Activated B cell treated with CpG ODN at 0.5 μM for 24 hours (primary cell): ENCODE data around the gene PVALB. TPM values are rescaled to one million over a fixed set of nuclear protein-coding genes. Genes with fewer than 3 reads are reported as not detected.

Experiments used
- ATAC-seq: fragments of 200-7000 bp; cut with Tn5 transposase; one replicate; pipeline ENCODE4 v1.10.0; 2021; ENCODE audit warnings: low read depth, mild to moderate bottlenecking, moderate library complexity
- CTCF ChIA-PET: fragments of 350-600 bp; sonication (Branson Sonifier 250); formaldehyde crosslinking; loops from one replicate; lab custom pipeline; 2021; ENCODE audit warnings: antibody characterized with exemption; lab: Charles Lee
- POLR2A ChIA-PET: fragments of 350-600 bp; sonication (Branson Sonifier 250); formaldehyde crosslinking; loops from one replicate; lab custom pipeline; 2021; ENCODE audit warnings: antibody characterized with exemption; lab: Charles Lee
- DNase-seq: peaks from one replicate; pipeline ENCODE4 v3.0.0; 2022
- H3K27ac Mint-ChIP-seq: one replicate; pipeline ENCODE4 v1.8.0; 2020; ENCODE audit warnings: mixed read lengths
- H3K27me3 Mint-ChIP-seq: one replicate; pipeline ENCODE4 v1.8.0; 2021; ENCODE audit warnings: mixed read lengths
- H3K36me3 Mint-ChIP-seq: one replicate; pipeline ENCODE4 v1.8.0; 2021; ENCODE audit warnings: low read depth, mixed read lengths
- H3K4me1 Mint-ChIP-seq: one replicate; pipeline ENCODE4 v1.8.0; 2021; ENCODE audit warnings: mixed read lengths
- H3K4me3 Mint-ChIP-seq: one replicate; pipeline ENCODE4 v1.8.0; 2020; ENCODE audit warnings: mild to moderate bottlenecking, mixed read lengths
- H3K9me3 Mint-ChIP-seq: one replicate; pipeline ENCODE4 v1.8.0; 2020; ENCODE audit warnings: mixed read lengths
- intact Hi-C: fragments of 100-400 bp; cut with micrococcal nuclease; formaldehyde crosslinking; loops from one replicate; pipeline ENCODE4 v1.15.1; 2024
- total RNA-seq: library from RNA; stranded (reverse); gene quantifications from 2 replicates; pipeline ENCODE4 v1.2.3, GENCODE V29; 2022
- TF ChIP-seq, protein P1 (sequence below): fragments of 200-600 bp; IDR thresholded peaks from one replicate; pipeline ENCODE4 v1.8.0; 2022; ENCODE audit warnings: antibody characterized with exemption, mild to moderate bottlenecking

PVALB gene
- total RNA-seq, 1 donor from 2014 or later = not detected

DNA sequence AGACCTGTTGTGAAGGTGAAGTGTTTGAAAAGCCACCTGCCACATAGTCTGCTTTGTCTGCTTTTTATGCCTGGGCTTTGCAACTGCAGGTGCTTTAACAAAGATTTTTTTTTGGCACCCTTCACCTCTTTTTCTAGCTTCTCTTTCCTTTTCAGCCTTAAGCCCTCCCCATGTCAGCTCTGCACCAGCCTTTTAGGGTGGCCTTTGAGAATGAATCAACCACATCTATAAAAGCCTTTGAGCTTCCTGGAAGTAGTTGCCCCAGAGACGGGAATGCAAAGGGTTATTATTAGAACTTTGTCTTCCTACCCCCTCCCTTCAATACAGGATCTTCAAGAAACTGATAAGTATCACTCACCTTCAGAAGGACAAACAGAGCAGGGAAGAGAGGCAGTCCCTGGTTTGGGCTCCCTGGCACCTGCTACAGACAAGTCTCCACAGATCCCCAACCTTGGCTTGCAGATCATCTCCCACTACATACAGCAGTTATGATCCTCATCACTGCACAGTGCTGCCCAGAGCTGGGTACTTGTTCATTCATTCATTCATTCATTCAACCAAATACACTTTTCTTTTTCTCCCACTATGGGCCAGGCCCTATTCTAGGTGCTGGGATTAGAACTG lies 8.0 kb downstream of the PVALB start:
- Mint-ChIP-seq H3K4me3 (no peak overlapping the region), H3K9me3 (no peaks in the 10 kb centered on the region), H3K27me3 (peaks cover 24% of the 10 kb centered on the region), H3K4me1 (no peaks in the 10 kb centered on the region), H3K27ac (no peak overlapping the region), H3K36me3 (no peaks in the 10 kb centered on the region)
- no peak for DNase-seq
- TF ChIP-seq, protein P1, sequence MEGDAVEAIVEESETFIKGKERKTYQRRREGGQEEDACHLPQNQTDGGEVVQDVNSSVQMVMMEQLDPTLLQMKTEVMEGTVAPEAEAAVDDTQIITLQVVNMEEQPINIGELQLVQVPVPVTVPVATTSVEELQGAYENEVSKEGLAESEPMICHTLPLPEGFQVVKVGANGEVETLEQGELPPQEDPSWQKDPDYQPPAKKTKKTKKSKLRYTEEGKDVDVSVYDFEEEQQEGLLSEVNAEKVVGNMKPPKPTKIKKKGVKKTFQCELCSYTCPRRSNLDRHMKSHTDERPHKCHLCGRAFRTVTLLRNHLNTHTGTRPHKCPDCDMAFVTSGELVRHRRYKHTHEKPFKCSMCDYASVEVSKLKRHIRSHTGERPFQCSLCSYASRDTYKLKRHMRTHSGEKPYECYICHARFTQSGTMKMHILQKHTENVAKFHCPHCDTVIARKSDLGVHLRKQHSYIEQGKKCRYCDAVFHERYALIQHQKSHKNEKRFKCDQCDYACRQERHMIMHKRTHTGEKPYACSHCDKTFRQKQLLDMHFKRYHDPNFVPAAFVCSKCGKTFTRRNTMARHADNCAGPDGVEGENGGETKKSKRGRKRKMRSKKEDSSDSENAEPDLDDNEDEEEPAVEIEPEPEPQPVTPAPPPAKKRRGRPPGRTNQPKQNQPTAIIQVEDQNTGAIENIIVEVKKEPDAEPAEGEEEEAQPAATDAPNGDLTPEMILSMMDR = no peak
- intact Hi-C loops = no loop called here
- no peak for ATAC-seq
- CTCF ChIA-PET = no interaction called here
- POLR2A ChIA-PET = no interaction called here

- ChIA-PET CTCF (interaction anchor here (1.1 kb wide), 1 partner anchor 49 kb away, joined by 3 read pairs; no protein-coding TSS in a partner anchor), POLR2A (no interaction called here)
- peaks cover 18% of the 10 kb centered on the region for H3K27me3 Mint-ChIP-seq
- DNase-seq = no peak
- H3K36me3 Mint-ChIP-seq = no peaks in the 10 kb centered on the region
- H3K4me3 Mint-ChIP-seq = no peak overlapping the region
- H3K4me1 Mint-ChIP-seq = no peaks in the 10 kb centered on the region
- H3K27ac Mint-ChIP-seq = no peak overlapping the region
- no peak for ATAC-seq
- no peaks in the 10 kb centered on the region for H3K9me3 Mint-ChIP-seq
- TF ChIP-seq, protein P1 = no peak
- intact Hi-C loops = no loop called here
Measured at GRCh38 chr22:36807627-36808026, 9.2 kb downstream of the PVALB start.

- Mint-ChIP-seq H3K4me1 (no peaks in the 10 kb centered on the region), H3K27me3 (peaks cover 16% of the 10 kb centered on the region), H3K36me3 (no peaks in the 10 kb centered on the region), H3K4me3 (no peak overlapping the region), H3K27ac (no peak overlapping the region), H3K9me3 (no peaks in the 10 kb centered on the region)
- no peak for DNase-seq
- TF ChIP-seq, protein P1 = no peak
- intact Hi-C loops = no loop called here
- ChIA-PET POLR2A (no interaction called here), CTCF (interaction anchor here (1.1 kb wide), 1 partner anchor 49 kb away, joined by 3 read pairs; no protein-coding TSS in a partner anchor)
- no peak for ATAC-seq
Measured at GRCh38 chr22:36806835-36807234, 10.0 kb downstream of the PVALB start.

GRCh38 chr22:36803358-36803757 lies 13.5 kb downstream of the PVALB start:
- POLR2A ChIA-PET = no interaction called here
- H3K27me3 Mint-ChIP-seq = peaks cover 10% of the 10 kb centered on the region
- H3K36me3 Mint-ChIP-seq = no peaks in the 10 kb centered on the region
- H3K27ac Mint-ChIP-seq = no peak overlapping the region
- DNase-seq = no peak
- CTCF ChIA-PET = no interaction called here
- H3K4me3 Mint-ChIP-seq = no peak overlapping the region
- H3K9me3 Mint-ChIP-seq = no peaks in the 10 kb centered on the region
- TF ChIP-seq, protein P1 = no peak
- no peak for ATAC-seq
- intact Hi-C loops = no loop called here
- H3K4me1 Mint-ChIP-seq = no peaks in the 10 kb centered on the region

- Mint-ChIP-seq H3K9me3 (no peaks in the 10 kb centered on the region), H3K27me3 (peaks cover 11% of the 10 kb centered on the region), H3K4me1 (peaks cover 10% of the 10 kb centered on the region), H3K36me3 (no peaks in the 10 kb centered on the region), H3K27ac (no peak overlapping the region), H3K4me3 (no peak overlapping the region)
- intact Hi-C loops = no loop called here
- ChIA-PET POLR2A (no interaction called here), CTCF (no interaction called here)
- ATAC-seq = no peak
- no peak for DNase-seq
- TF ChIP-seq, protein P1 = no peak
Measured at GRCh38 chr22:36798674-36799066, 18.2 kb downstream of the PVALB start.
